NCI-H2196 (cell line): ENCODE measurements around the gene EHD4.

Experiments
- DNase-seq: peaks from one replicate; lab custom pipeline; 2025; ENCODE audit not compliant: unreplicated experiment; lab: John Stamatoyannopoulos, UW

EHD4 gene

GRCh38 chr15:41958002-41958420 is 14.3 kb downstream of the EHD4 start:
- no peak for DNase-seq

DNA sequence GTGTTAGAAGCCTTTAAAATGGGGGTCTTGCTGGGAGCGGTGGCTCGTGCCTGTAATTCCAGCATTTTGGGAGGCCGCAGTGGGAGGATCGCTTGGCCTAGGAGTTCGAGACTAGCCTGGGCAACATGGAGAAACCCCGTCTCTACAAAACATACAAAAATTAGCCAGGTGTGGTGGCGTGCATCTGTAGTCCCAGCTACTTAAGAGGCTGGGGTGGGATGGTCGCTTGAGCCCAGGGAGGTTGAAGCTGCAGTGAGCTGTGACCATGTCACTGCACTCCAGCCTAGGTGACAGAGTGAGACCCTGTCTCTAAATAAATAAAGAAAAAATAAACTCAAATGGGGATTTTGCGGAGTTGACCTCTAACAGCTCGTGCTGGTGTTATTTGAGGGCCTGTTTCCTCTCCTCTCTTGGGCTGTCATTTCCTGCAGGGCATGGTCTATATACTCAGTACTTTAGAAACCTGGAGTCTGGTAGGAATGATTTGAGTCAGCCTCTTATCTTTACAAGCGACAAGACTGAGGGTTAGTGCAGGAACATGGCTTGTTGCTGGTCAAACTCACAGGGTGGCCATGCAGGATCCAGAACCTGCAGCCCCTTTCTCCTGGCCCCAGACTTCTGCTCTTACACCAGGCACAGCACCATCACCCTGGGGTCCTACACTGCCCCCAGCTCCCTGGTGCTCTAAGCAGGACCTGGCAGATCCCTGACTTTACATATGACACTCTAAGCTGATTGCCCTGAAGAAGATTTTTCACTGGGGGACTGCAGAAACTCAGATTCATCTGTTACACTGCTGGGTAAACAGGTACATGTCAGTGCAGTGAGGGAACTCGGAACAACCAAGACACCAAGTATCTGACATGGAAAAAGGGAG is 15.1 kb downstream of the EHD4 start:
- no peak for DNase-seq

GRCh38 chr15:41955807-41956525 is 16.4 kb downstream of the EHD4 start:
- DNase-seq = no peak

GRCh38 chr15:41955100-41955499 is 17.3 kb downstream of the EHD4 start:
- no peak for DNase-seq

- DNase-seq = no peak
These were observed 18.3 kb downstream of the EHD4 start for GRCh38 chr15:41954036-41954435.

DNA sequence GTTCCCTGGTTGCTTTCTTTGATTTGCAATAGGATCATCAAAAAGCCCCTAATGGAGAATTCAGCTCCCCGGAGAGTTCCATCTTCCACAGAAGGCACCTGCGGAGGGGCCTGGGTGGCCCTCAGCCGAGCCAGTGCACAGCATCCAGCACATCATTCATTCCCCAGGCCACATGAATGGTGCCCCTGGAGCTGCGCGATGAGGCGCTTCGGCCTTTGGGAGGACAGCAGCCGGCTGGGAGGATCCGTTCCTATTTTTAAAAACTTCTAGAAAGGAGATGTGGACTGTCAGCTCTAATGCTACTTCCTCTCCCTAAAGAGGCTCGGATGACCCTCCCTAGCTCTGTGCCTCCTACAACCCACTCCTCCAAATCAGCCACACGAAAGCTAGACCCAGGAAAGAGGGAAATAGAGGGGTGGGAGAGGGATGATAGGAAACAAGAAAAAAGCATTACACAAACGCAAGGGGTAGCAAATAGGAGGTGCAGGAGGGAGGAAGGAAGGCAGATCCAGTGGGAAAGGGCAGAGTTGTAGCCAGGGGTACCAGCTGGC is 20.3 kb downstream of the EHD4 start:
- no peak for DNase-seq

- DNase-seq = no peak
These were observed 20.8 kb downstream of the EHD4 start for GRCh38 chr15:41951571-41951970.

DNA sequence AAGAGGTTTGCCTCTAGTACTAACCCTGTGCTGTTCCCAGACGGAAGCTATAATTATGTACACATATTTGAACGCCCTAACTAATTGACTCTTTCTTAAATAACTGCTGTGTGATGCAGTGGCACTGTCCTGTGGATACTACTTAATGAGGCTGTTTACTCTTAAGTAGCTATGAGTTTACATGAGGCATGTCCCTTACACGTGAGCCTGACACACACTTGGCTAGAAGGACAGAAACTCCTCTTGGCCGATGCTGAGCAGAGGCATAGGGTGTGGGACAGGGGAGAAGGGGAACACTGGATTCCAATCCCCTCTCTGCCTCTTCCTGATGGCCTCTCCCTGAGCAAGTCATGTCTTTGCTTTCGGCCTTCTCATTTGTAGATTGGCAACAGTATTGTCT is 21.9 kb downstream of the EHD4 start:
- DNase-seq = no peak

DNA sequence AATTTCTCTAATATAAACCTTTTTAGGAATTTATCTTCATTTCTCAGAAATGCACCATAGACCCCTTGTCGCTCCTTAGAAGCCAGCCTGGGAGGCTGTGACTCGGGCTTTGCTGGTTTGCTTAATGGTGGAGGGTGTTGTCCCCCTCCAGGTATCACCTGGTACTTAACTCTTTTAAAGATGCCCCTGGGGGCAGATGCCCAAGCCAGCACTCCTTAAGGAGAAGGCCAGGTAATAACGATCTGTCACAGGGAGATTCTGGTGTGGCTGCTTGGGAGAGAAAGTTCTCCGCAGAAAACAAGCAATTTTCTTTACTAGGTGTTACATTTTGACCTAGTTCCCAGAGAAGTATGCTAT is 22.3 kb downstream of the EHD4 start:
- DNase-seq = no peak

DNA sequence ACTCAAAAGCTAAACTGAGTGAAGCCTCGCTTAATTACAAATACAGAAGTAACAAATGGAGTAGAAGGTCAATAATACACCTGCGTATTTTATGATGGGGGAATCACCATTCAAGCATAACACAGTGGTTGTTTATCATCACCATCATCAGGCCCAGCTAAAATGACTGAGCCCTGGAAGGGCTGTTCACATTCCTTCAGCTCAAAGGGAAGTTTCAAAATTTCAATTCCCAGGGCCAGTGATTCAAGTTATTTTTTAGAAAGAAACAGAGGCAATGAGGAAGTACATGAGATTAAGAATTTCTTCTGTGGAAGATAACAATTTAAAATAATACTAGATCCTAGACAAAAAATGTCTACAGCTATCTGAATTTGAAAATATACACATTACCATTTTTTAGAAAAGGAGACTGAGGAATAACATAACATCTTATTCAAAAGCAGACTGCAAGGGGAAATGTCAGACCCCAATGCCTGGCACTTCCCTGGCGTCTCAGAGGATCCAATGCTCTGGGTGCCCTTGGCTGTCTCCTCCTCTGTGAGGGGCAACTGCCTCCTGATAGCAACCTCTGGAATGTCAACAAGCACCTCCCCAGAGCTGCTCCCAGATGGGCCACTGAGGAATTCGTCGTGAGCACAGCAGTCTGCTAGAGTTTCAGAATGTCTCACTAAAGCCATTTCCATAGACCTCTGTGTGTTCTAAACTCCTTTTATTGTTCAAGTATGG is 22.8 kb downstream of the EHD4 start:
- no peak for DNase-seq

DNA sequence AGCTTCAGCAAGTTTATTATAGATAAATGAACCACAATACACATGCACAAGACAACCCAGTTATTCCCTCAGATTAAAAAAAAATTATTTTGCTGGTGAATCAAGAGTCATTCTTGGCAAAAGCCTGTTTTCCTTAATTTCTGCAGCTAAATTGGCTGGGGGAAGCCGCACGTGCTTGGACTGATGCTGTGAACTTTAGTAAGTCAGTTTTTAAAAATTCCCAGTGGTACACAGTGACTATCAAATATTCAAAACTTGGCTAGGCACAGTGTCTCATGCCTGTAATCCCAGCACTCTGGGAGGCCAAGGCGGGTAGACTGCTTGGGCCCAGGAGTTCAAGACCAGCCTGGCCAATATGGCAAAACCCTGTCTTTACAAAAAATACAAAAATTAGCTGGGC is 23.9 kb downstream of the EHD4 start:
- no peak for DNase-seq

- DNase-seq = no peak
These were observed 25.4 kb downstream of the EHD4 start for GRCh38 chr15:41946970-41947369.

- DNase-seq = no peak
These were observed 26.6 kb downstream of the EHD4 start for GRCh38 chr15:41945731-41946130.

- no peak for DNase-seq
These were observed 27.1 kb downstream of the EHD4 start for GRCh38 chr15:41945221-41945620.

GRCh38 chr15:41944313-41944940 is 27.9 kb downstream of the EHD4 start:
- DNase-seq = no peak

DNA sequence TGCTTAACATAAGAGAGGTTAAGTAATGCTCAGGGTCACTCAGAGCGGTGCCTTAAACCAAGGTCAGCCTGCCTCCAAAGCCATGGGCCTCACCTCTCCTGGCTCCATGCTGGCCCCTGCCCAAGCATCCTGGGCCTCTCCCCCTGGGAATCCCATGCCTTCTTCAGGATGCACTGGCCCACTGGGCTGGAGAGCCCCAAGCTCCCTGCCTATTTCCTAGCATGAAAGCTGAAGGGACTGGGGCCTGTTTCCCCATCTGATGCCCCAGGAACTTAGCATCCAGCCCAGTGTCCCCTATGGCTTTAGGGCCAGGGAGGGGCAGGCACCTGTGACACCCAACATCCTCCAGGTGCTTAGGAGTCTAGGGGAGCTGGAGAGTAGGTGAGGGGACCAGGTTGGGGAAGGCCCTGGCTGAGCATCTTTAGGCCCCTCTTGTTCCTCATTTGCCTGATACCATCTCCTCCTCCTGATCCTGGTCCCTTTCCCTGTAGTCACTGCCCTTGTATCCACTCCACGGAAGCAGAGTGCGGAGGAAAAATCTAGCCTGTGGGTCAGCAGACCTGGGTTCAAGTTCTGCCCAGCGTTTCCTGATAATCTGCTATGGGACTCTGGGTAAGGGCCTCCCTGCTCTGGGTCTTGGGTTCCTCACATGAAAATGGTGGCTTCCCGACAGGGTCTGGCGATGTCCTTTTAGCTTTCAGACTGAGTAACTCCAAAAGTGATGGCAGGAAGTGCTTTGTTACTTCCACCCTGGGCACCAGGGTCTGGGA is 28.6 kb downstream of the EHD4 start:
- DNase-seq = no peak

DNA sequence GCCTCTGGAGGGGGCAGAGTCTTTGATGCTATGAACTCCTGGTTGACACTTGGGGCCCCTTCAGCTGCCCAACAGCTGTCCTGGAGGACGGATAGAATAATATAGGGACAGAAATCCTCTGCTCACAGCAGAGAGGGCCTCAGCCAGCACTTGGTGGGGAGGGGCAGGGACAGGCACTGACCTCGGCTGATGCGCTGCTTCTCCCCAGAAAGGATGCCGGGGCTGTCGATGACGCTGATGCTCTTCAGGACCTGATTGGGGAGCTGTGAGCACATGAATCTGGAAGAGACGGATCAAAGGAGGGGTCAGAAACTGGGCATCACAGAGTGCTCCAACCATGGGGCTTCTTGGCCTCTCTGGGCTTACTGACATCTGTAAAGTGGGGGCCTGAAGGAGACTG is 29.5 kb downstream of the EHD4 start:
- DNase-seq = no peak

DNA sequence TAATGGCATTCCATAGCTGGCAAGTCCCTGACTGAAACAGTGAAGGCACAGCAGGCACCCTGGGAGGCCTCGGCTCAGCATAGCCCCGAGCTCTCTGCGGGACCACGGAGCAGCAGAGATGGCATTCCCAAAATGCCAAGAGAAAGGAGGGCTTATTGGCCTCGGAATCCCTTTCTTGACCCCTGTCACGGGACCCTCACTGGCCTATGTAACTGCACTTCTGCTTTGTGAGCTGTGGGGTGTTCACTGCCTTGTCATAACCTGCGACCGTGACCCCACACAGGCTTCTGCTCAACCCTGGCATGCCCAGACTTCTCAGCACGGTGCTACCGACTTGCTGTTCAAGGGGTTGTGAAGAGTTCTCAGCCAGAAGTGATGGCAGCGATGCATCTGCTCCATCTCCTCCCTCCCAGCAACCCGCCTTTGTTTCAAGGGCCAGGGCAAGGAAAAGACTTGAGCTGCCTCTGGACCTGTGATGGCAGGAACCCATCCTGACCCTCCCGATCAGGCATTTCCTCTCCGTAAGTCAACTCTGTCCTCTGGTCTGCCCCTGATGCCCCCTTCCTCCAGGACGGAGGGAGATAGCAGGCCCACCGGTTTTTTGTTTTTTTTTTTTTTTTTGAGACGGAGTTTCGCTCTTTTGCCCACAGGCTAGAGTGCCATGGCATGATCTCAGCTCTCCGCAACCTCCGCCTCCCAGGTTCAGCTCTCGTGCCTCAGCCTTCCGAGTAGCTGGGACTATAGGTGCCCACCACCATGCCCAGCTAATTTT is 30.5 kb downstream of the EHD4 start:
- DNase-seq = no peak

DNA sequence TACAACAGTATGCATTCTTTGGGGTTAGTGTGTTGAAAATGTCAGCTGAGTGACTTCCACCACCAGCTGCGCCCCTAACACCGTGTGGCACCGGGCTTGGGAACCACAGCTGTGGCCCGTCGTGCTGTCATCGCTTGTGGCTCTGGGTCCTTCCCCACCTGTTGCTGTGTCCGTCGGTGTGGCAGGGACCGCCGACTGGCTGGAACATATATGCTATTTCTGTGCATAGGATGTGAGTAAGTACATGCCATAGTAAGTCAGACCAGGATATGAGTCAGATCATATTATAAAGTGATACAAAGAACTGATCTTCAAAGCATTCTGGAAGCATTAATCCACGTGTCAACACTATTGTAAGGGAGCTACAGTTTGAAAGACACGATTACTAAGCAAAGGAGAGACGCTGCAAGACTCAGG is 31.9 kb downstream of the EHD4 start:
- no peak for DNase-seq

GRCh38 chr15:41939986-41940385 is 32.4 kb downstream of the EHD4 start:
- DNase-seq = no peak
